NCI-H748 treated with DMSO at 0.1 percent for 48 hours (cell line): ENCODE results near the gene UCP3.

ENCODE experiments used
- DNase-seq: peaks from one replicate; lab custom pipeline; 2025; lab: John Stamatoyannopoulos, UW

UCP3 gene

GRCh38 chr11:73951797-73952196 is 57.1 kb downstream of the UCP3 start:
- no peak for DNase-seq

- DNase-seq, result no peak
Measured at GRCh38 chr11:73950869-73951710, 57.8 kb downstream of the UCP3 start, which contains the start of gene DNAJB13. DNAJB13 (plus strand) TSS chr11:73951026; CDS start chr11:73951070, 44 bp downstream.
